NCI-H128 (cell line): ENCODE measurements around the gene TRDMT1.
"Not testable (repeated sequence)": the region's sequence is repeated elsewhere in the genome, so short reads cannot be mapped to it uniquely, and the experiment has no call there.

Experiments used
- DNase-seq: peaks from one replicate; lab custom pipeline; 2025; ENCODE audit not compliant: unreplicated experiment; lab: John Stamatoyannopoulos, UW

TRDMT1 gene

GRCh38 chr10:17138460-17139042 lies 62.9 kb downstream of the TRDMT1 start:
- no peak for DNase-seq

GRCh38 chr10:17134737-17135260 lies 66.7 kb downstream of the TRDMT1 start:
- no peak for DNase-seq

DNA sequence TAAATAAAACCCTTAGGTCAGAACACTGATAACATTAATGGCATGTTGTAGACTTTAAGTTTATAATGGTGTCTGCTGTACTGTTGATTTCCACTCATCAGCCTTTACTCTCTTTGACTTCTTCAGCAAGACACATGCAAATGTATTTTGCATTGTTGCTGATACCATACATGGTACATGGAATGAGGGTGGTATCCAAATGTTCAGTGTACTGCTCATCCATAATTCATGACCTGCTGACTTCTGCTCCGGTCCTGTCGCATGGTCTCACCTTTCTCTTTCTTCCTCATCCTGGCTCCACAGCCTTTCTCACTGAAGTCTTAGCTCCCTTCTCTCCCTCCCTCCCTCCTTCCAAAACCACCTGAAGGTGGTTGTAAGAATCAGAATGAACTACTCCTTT lies 67.2 kb downstream of the TRDMT1 start:
- DNase-seq, result no peak

DNA sequence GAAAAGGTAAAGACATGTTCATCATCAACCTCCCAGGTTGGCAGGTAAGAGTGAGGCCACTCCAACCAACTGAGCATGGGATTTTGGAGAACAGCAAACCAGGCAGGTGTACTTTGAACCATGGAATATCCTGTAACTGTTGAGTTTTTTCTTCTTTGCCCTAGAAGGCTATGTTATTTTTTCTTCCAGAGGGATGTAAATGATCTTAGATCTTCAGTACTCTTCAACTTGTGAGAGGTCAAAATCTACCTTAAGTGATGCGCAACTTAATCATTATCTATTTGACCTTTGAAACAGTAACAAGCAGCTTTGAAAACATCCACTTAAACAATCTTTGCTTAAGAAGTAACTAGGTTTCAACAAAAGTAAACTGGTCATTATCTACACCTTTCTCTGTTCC lies 71.7 kb downstream of the TRDMT1 start, which contains the start of gene CUBN:
TSS of gene CUBN (minus strand) at position 71 of the 400 bp plus-strand sequence. CDS start at position 25, 46 bp downstream.
- no peak for DNase-seq

- DNase-seq, result no peak
Observed at GRCh38 chr10:17128261-17128660, 73.2 kb downstream of the TRDMT1 start.

GRCh38 chr10:17126327-17126726 lies 75.1 kb downstream of the TRDMT1 start:
- DNase-seq, result no peak

- no peak for DNase-seq
Observed at GRCh38 chr10:17125206-17125893, 76.1 kb downstream of the TRDMT1 start.

- no peak for DNase-seq
Observed at GRCh38 chr10:17123961-17124360, 77.5 kb downstream of the TRDMT1 start.

DNA sequence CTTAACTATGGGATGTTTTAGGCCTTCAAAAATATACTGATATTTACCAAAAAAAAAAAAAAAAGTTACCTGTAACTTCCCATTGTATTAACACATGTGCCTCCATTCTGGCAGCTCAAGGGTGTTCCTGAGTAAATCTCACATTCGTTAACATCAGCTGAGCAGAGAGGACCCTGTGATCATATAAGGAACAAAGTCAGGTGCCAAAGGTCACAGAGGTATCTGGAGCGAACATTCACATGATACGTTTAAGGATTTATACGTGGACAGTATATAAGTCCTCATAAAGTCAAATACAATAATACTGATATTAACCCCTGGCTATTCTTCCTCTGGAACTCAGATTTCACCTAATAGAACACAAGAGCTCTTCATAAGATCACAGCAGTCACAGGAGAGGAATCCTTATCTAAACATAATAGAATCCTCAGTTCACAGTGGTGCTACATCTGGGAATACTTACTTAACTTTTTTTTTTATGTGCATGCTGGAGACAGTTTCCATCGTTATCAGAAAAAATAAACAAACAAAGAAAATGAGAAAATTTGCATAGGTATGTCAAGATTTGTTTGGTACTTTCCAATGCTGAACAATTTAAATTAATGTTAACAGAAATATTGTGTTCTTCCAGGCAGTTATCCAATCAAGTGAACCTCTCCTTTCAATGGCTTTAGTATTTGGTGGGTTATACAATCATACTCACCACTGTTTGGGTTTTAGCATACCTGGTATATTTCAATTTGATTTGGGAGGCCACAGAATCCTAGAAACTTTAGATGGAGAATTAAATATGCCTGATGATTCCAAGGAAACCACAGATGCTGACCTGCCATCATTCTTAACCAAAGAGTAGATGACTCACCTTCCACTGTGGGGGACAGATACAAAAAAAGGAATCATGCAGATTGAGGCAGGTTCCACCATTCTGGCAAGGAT lies 78.5 kb downstream of the TRDMT1 start:
- DNase-seq, result no peak

- no peak for DNase-seq
Observed at GRCh38 chr10:17122052-17122451, 79.4 kb downstream of the TRDMT1 start.

- no peak for DNase-seq
Observed at GRCh38 chr10:17120694-17121093, 80.8 kb downstream of the TRDMT1 start.

DNA sequence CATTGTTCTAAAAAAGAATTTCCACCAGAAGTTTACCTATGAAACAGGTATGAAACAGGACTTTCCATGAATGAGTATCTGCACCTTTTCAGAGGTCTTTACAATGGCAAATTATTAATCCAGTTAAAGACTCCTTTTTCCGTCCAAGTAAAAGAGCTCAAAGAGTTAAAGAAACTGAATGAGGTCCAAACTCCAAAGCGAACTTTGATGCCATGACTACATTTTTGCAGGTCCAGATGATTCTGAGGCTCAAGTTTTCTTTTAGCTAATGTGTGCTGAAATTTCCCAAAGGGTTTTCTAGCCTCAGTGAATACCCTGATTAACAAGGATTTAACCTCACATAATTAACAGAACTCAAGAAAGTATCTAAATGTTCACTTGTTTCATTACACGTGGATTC lies 81.6 kb downstream of the TRDMT1 start:
- no peak for DNase-seq

GRCh38 chr10:17116193-17116592 lies 85.3 kb downstream of the TRDMT1 start:
- DNase-seq, result no peak

DNA sequence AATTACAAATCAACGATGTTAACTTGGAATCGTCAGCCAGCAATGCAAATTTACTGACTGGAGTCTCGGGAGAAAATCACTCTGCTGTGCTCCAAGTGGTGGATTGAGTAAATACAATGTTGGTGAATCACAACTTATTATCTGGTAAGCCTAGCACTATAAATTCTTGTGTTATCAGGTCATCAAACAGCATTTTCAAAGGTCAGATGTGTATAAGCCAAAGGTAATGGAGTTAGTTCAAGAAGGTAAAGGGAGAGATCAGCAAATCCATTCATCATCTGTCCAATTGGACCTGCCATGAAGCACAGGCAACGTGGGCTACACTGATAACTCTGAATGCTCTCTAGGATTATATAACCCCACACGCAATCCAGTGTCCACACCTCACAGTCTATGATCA lies 85.8 kb downstream of the TRDMT1 start:
- DNase-seq, result no peak

GRCh38 chr10:17114878-17115444 lies 86.5 kb downstream of the TRDMT1 start:
- DNase-seq, result not testable (repeated sequence)

GRCh38 chr10:17113889-17114540 lies 87.5 kb downstream of the TRDMT1 start:
- no peak for DNase-seq

GRCh38 chr10:17113346-17113745 lies 88.1 kb downstream of the TRDMT1 start:
- DNase-seq, result no peak

GRCh38 chr10:17112566-17112965 lies 88.9 kb downstream of the TRDMT1 start:
- no peak for DNase-seq

DNA sequence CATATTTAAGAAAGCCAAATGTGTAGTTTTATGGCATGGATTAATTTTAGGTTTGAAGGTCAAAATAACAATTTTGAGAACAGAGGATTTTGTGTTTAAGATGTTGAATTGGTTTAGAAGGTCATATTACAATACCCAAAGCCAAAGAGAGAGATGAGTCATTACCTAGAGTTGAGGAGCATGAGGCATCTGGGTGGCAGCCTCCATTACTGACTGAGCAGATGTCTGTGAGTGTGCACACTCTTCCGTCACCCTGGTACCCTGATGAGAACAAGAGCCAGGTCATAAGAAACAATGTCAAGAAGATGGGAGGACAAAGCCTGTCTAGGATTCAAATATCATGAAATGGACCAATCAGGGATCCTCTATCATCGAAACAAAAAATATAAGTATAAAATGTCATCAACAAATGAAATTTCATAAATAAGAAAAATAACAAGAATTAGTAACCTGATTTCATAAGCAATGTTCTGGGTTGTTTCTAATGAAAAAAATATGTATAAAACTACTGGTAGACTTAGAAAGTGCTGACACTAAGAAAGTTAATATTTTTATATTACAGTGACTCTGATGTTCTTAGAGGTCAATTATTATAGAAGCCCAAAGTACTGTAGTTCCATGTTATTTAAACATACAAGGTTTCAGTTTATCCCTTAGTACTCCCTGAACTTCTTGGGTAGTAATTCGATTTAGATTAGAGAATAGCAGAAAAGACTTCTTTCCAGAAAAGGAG lies 91.8 kb downstream of the TRDMT1 start:
- DNase-seq, result no peak

DNA sequence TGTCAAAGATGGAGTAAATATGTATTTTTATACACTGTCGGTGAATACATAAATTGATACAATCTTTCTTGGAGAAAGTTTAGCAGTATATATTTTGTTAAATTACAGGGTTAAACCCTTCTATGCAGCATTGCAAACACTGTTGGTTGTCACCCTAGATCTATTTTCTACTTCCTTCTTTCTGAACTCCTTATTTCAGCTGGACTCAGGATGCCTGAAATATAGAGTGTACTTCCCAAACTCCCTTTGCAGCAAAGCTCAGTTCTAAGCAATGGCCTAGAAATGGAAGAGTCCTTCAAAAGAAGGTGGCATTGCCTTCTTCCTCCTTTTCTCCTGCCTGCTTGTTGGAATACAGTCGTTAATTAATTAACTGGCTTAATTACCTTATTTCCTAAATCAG lies 92.4 kb downstream of the TRDMT1 start:
- no peak for DNase-seq
